HEK293 (cell line): ENCODE results near the gene FCN3.

Experiments
- BCL11B ChIP-seq: fragments of 450-650 bp; formaldehyde crosslinking; IDR thresholded peaks from 2 replicates; pipeline ENCODE4 v1.5.1; 2016; ENCODE audit warnings: low read depth, missing biosample characterization, missing genetic modification characterization
- GLIS1 ChIP-seq: fragments of 450-650 bp; formaldehyde crosslinking; IDR thresholded peaks from 2 replicates; pipeline ENCODE4 v1.5.1; 2016; ENCODE audit warnings: missing biosample characterization, missing genetic modification characterization
- KLF10 ChIP-seq: fragments of 450-650 bp; IDR thresholded peaks from 2 replicates; pipeline ENCODE4 v1.5.1; 2018; ENCODE audit warnings: missing biosample characterization, mild to moderate bottlenecking, missing genetic modification characterization
- KLF8 ChIP-seq: fragments of 450-650 bp; formaldehyde crosslinking; IDR thresholded peaks from 2 replicates; pipeline ENCODE4 v1.5.1; 2016; ENCODE audit warnings: missing biosample characterization, missing genetic modification characterization
- KLF9 ChIP-seq: fragments of 450-650 bp; formaldehyde crosslinking; IDR thresholded peaks from 2 replicates; pipeline ENCODE4 v1.5.1; 2016; ENCODE audit warnings: missing biosample characterization, missing genetic modification characterization, low read depth
- SCRT2 ChIP-seq: fragments of 450-650 bp; formaldehyde crosslinking; IDR thresholded peaks from 2 replicates; pipeline ENCODE4 v1.5.1; 2016; ENCODE audit warnings: missing biosample characterization, missing genetic modification characterization
- SP3 ChIP-seq: fragments of 450-650 bp; formaldehyde crosslinking; IDR thresholded peaks from 2 replicates; pipeline ENCODE4 v1.5.1; 2016; ENCODE audit warnings: missing biosample characterization, missing genetic modification characterization
- SP7 ChIP-seq: fragments of 450-650 bp; formaldehyde crosslinking; IDR thresholded peaks from 2 replicates; pipeline ENCODE4 v1.5.1; 2016; ENCODE audit warnings: missing biosample characterization, missing genetic modification characterization
- ZBTB20 ChIP-seq: fragments of 450-650 bp; formaldehyde crosslinking; IDR thresholded peaks from 2 replicates; pipeline ENCODE4 v1.5.1; 2016; ENCODE audit warnings: missing biosample characterization, missing genetic modification characterization
- ZBTB7A ChIP-seq: fragments of 450-650 bp; formaldehyde crosslinking; IDR thresholded peaks from 2 replicates; pipeline ENCODE4 v1.5.1; 2016; ENCODE audit warnings: low read depth, missing biosample characterization, missing genetic modification characterization
- ZFHX2 ChIP-seq: fragments of 450-650 bp; formaldehyde crosslinking; conservative IDR thresholded peaks from 2 replicates; pipeline ENCODE4 v1.5.1; 2016; ENCODE audit warnings: missing biosample characterization, missing genetic modification characterization
- ZNF221 ChIP-seq: fragments of 450-650 bp; formaldehyde crosslinking; IDR thresholded peaks from 2 replicates; pipeline ENCODE4 v1.5.1; 2017; ENCODE audit warnings: missing biosample characterization, missing genetic modification characterization, borderline replicate concordance
- ZNF223 ChIP-seq: fragments of 450-650 bp; formaldehyde crosslinking; IDR thresholded peaks from 2 replicates; pipeline ENCODE4 v1.5.1; 2016; ENCODE audit warnings: missing biosample characterization, missing genetic modification characterization
- ZNF600 ChIP-seq: fragments of 450-650 bp; formaldehyde crosslinking; IDR thresholded peaks from 2 replicates; pipeline ENCODE4 v1.5.1; 2016; ENCODE audit warnings: missing biosample characterization, missing genetic modification characterization
- ZNF629 ChIP-seq: fragments of 450-650 bp; formaldehyde crosslinking; IDR thresholded peaks from 2 replicates; pipeline ENCODE4 v1.5.1; 2017; ENCODE audit warnings: missing biosample characterization, missing genetic modification characterization
- ZNF701 ChIP-seq: fragments of 450-650 bp; formaldehyde crosslinking; IDR thresholded peaks from 2 replicates; pipeline ENCODE4 v1.5.1; 2016; ENCODE audit warnings: missing biosample characterization, missing genetic modification characterization
- TF ChIP-seq, protein P1 (sequence below): fragments of 450-650 bp; formaldehyde crosslinking; IDR thresholded peaks from 2 replicates; pipeline ENCODE4 v1.5.1; 2016; ENCODE audit warnings: missing biosample characterization, missing genetic modification characterization, low read depth
- TF ChIP-seq, protein P2 (sequence below): fragments of 450-650 bp; formaldehyde crosslinking; IDR thresholded peaks from 2 replicates; pipeline ENCODE4 v1.5.1; 2017; ENCODE audit warnings: missing biosample characterization, missing genetic modification characterization
- TF ChIP-seq, protein P3 (sequence below): fragments of 450-650 bp; formaldehyde crosslinking; IDR thresholded peaks from 2 replicates; pipeline ENCODE4 v1.5.1; 2016; ENCODE audit warnings: missing biosample characterization, missing genetic modification characterization
- TF ChIP-seq, protein P4 (sequence below): fragments of 450-650 bp; formaldehyde crosslinking; IDR thresholded peaks from 2 replicates; pipeline ENCODE4 v1.5.1; 2016; ENCODE audit warnings: missing biosample characterization, missing genetic modification characterization
- TF ChIP-seq, protein P5 (sequence below): fragments of 450-650 bp; formaldehyde crosslinking; IDR thresholded peaks from 2 replicates; pipeline ENCODE4 v1.5.1; 2016; ENCODE audit warnings: missing biosample characterization, missing genetic modification characterization
- TF ChIP-seq, protein P6 (sequence below): fragments of 450-650 bp; formaldehyde crosslinking; IDR thresholded peaks from 2 replicates; pipeline ENCODE4 v1.5.1; 2016; ENCODE audit warnings: missing biosample characterization, missing genetic modification characterization
- TF ChIP-seq, protein P7 (sequence below): fragments of 450-650 bp; formaldehyde crosslinking; IDR thresholded peaks from 2 replicates; pipeline ENCODE4 v1.5.1; 2016; ENCODE audit warnings: missing biosample characterization, missing genetic modification characterization
- TF ChIP-seq, protein P8 (sequence below): fragments of 450-650 bp; formaldehyde crosslinking; IDR thresholded peaks from 2 replicates; pipeline ENCODE4 v1.5.1; 2017; ENCODE audit warnings: missing biosample characterization, missing genetic modification characterization

Gene FCN3

DNA sequence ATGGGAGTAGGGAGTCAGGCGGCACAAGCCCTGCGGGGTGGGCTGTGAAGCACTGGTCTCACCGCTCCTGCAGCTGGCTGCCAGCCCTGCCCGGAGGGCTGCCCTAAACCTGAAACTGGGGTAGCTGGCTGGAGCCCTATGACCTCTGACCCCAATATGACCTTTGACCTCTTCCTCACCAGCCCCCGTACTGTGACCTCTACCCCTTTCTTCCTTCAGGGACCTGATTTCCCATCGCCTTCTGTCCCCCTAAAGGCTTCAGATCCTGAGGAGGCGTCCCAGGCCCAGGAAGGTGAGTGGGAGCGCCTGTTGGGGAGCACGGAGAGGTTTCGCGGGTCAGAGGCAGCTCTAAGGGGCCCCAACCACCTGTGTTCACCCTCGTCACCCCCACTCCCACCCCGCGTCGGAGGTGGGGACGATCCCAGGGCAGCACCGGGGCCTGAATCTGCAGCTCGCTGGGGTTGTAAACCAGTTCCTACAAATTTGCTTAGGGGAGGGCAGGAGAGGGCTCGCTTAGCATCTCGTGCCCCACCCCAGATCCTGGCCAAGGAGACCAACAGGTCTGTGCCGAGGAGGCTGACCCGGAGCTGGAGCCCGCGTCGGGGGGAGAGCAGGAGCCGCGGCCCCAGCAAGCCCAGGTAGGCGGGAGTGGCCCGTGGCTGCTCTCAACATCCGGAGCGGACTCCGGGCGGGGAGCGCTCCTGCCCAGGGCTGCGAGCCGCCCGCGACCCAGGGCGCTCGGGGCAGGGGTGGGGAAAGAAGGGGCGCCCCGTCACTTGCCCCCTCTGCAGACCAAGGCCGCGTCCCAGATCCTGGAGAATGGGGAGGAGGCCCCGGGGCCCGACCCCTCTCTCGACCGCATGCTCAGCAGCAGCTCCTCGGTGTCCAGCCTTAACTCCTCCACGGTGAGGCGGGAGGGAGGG lies 25.5 kb downstream of the FCN3 start (continued):
- TF ChIP-seq, protein P1, sequence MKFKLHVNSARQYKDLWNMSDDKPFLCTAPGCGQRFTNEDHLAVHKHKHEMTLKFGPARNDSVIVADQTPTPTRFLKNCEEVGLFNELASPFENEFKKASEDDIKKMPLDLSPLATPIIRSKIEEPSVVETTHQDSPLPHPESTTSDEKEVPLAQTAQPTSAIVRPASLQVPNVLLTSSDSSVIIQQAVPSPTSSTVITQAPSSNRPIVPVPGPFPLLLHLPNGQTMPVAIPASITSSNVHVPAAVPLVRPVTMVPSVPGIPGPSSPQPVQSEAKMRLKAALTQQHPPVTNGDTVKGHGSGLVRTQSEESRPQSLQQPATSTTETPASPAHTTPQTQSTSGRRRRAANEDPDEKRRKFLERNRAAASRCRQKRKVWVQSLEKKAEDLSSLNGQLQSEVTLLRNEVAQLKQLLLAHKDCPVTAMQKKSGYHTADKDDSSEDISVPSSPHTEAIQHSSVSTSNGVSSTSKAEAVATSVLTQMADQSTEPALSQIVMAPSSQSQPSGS (tag by site-specific recombination): no peak
- no peak for TF ChIP-seq ZNF221 (tag by site-specific recombination)
- TF ChIP-seq, protein P2, sequence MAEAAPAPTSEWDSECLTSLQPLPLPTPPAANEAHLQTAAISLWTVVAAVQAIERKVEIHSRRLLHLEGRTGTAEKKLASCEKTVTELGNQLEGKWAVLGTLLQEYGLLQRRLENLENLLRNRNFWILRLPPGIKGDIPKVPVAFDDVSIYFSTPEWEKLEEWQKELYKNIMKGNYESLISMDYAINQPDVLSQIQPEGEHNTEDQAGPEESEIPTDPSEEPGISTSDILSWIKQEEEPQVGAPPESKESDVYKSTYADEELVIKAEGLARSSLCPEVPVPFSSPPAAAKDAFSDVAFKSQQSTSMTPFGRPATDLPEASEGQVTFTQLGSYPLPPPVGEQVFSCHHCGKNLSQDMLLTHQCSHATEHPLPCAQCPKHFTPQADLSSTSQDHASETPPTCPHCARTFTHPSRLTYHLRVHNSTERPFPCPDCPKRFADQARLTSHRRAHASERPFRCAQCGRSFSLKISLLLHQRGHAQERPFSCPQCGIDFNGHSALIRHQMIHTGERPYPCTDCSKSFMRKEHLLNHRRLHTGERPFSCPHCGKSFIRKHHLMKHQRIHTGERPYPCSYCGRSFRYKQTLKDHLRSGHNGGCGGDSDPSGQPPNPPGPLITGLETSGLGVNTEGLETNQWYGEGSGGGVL (tag by site-specific recombination): peak; percentile 53; the same call in 1 of the 2 replicates
- TF ChIP-seq SP3 (tag by site-specific recombination): peak; percentile 81
- peak; percentile 44; the same call in 1 of the 2 replicates for TF ChIP-seq KLF10 (tag by site-specific recombination)
- TF ChIP-seq, protein P3, sequence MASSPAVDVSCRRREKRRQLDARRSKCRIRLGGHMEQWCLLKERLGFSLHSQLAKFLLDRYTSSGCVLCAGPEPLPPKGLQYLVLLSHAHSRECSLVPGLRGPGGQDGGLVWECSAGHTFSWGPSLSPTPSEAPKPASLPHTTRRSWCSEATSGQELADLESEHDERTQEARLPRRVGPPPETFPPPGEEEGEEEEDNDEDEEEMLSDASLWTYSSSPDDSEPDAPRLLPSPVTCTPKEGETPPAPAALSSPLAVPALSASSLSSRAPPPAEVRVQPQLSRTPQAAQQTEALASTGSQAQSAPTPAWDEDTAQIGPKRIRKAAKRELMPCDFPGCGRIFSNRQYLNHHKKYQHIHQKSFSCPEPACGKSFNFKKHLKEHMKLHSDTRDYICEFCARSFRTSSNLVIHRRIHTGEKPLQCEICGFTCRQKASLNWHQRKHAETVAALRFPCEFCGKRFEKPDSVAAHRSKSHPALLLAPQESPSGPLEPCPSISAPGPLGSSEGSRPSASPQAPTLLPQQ (tag by site-specific recombination): peak; percentile 69
- no peak for TF ChIP-seq ZNF701 (tag by site-specific recombination)
- TF ChIP-seq ZNF223 (tag by site-specific recombination): no peak
- TF ChIP-seq ZBTB7A (tag by site-specific recombination): peak; percentile 53; the same call in 1 of the 2 replicates
- peak; percentile 50; the same call in 1 of the 2 replicates for TF ChIP-seq ZNF600
- peak; percentile 98 for TF ChIP-seq SCRT2 (tag by site-specific recombination)
- TF ChIP-seq ZNF629 (tag by site-specific recombination): no peak
- TF ChIP-seq, protein P4, sequence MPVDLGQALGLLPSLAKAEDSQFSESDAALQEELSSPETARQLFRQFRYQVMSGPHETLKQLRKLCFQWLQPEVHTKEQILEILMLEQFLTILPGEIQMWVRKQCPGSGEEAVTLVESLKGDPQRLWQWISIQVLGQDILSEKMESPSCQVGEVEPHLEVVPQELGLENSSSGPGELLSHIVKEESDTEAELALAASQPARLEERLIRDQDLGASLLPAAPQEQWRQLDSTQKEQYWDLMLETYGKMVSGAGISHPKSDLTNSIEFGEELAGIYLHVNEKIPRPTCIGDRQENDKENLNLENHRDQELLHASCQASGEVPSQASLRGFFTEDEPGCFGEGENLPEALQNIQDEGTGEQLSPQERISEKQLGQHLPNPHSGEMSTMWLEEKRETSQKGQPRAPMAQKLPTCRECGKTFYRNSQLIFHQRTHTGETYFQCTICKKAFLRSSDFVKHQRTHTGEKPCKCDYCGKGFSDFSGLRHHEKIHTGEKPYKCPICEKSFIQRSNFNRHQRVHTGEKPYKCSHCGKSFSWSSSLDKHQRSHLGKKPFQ: no peak
- peak; percentile 68; the same call in 1 of the 2 replicates for TF ChIP-seq KLF8 (tag by site-specific recombination)
- TF ChIP-seq, protein P5, sequence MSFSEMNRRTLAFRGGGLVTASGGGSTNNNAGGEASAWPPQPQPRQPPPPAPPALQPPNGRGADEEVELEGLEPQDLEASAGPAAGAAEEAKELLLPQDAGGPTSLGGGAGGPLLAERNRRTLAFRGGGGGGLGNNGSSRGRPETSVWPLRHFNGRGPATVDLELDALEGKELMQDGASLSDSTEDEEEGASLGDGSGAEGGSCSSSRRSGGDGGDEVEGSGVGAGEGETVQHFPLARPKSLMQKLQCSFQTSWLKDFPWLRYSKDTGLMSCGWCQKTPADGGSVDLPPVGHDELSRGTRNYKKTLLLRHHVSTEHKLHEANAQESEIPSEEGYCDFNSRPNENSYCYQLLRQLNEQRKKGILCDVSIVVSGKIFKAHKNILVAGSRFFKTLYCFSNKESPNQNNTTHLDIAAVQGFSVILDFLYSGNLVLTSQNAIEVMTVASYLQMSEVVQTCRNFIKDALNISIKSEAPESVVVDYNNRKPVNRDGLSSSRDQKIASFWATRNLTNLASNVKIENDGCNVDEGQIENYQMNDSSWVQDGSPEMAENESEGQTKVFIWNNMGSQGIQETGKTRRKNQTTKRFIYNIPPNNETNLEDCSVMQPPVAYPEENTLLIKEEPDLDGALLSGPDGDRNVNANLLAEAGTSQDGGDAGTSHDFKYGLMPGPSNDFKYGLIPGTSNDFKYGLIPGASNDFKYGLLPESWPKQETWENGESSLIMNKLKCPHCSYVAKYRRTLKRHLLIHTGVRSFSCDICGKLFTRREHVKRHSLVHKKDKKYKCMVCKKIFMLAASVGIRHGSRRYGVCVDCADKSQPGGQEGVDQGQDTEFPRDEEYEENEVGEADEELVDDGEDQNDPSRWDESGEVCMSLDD (tag by site-specific recombination): peak; percentile 40; the same call in 1 of the 2 replicates
- peak; percentile 53 for TF ChIP-seq ZFHX2
- TF ChIP-seq, protein P6, sequence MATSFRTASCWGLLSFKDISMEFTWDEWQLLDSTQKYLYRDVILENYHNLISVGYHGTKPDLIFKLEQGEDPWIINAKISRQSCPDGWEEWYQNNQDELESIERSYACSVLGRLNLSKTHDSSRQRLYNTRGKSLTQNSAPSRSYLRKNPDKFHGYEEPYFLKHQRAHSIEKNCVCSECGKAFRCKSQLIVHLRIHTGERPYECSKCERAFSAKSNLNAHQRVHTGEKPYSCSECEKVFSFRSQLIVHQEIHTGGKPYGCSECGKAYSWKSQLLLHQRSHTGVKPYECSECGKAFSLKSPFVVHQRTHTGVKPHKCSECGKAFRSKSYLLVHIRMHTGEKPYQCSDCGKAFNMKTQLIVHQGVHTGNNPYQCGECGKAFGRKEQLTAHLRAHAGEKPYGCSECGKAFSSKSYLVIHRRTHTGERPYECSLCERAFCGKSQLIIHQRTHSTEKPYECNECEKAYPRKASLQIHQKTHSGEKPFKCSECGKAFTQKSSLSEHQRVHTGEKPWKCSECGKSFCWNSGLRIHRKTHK (tag by site-specific recombination): no peak
- TF ChIP-seq KLF9 (tag by site-specific recombination): 0 out of 2 replicates have a peak, but pooled peaks have one; percentile 27
- TF ChIP-seq BCL11B: peak; percentile 99
- TF ChIP-seq, protein P7, sequence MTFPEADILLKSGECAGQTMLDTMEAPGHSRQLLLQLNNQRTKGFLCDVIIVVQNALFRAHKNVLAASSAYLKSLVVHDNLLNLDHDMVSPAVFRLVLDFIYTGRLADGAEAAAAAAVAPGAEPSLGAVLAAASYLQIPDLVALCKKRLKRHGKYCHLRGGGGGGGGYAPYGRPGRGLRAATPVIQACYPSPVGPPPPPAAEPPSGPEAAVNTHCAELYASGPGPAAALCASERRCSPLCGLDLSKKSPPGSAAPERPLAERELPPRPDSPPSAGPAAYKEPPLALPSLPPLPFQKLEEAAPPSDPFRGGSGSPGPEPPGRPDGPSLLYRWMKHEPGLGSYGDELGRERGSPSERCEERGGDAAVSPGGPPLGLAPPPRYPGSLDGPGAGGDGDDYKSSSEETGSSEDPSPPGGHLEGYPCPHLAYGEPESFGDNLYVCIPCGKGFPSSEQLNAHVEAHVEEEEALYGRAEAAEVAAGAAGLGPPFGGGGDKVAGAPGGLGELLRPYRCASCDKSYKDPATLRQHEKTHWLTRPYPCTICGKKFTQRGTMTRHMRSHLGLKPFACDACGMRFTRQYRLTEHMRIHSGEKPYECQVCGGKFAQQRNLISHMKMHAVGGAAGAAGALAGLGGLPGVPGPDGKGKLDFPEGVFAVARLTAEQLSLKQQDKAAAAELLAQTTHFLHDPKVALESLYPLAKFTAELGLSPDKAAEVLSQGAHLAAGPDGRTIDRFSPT (tag by site-specific recombination): peak; percentile 39; the same call in 1 of the 2 replicates
- TF ChIP-seq ZBTB20 (tag by site-specific recombination): peak; percentile 70
- TF ChIP-seq, protein P8, sequence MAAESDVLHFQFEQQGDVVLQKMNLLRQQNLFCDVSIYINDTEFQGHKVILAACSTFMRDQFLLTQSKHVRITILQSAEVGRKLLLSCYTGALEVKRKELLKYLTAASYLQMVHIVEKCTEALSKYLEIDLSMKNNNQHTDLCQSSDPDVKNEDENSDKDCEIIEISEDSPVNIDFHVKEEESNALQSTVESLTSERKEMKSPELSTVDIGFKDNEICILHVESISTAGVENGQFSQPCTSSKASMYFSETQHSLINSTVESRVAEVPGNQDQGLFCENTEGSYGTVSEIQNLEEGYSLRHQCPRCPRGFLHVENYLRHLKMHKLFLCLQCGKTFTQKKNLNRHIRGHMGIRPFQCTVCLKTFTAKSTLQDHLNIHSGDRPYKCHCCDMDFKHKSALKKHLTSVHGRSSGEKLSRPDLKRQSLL (tag by site-specific recombination): peak; percentile 77
- peak; percentile 71 for TF ChIP-seq GLIS1 (tag by site-specific recombination)
- 0 out of 2 replicates have a peak, but pooled peaks have one; percentile 34 for TF ChIP-seq SP7 (tag by site-specific recombination)
